Measurements from ENCODE around the gene NTHL1. TPM values are rescaled to one million over a fixed set of nuclear protein-coding genes. Genes with fewer than 3 reads are reported as not detected.

The NTHL1 gene
- total RNA-seq, 4 donors from 2014 or later: 18.8 to 58.4 (median 27.6) TPM

GRCh38 chr16:2090481-2090776, 42.8 kb upstream of the NTHL1 start:
- TF ChIP-seq, protein P1, sequence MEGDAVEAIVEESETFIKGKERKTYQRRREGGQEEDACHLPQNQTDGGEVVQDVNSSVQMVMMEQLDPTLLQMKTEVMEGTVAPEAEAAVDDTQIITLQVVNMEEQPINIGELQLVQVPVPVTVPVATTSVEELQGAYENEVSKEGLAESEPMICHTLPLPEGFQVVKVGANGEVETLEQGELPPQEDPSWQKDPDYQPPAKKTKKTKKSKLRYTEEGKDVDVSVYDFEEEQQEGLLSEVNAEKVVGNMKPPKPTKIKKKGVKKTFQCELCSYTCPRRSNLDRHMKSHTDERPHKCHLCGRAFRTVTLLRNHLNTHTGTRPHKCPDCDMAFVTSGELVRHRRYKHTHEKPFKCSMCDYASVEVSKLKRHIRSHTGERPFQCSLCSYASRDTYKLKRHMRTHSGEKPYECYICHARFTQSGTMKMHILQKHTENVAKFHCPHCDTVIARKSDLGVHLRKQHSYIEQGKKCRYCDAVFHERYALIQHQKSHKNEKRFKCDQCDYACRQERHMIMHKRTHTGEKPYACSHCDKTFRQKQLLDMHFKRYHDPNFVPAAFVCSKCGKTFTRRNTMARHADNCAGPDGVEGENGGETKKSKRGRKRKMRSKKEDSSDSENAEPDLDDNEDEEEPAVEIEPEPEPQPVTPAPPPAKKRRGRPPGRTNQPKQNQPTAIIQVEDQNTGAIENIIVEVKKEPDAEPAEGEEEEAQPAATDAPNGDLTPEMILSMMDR (IDR thresholded peaks at IDR 0.05): no peak
- no peak for TF ChIP-seq POLR2A (IDR thresholded peaks at IDR 0.05)
- Histone ChIP-seq H3K36me3 (no peaks in the 10 kb centered on the region), H3K4me3 (no peak overlapping the region), H3K4me1 (no peaks in the 10 kb centered on the region), H3K27me3 (no peaks in the 10 kb centered on the region), H3K27ac (no peak overlapping the region), H3K9me3 (no peaks in the 10 kb centered on the region)
- no peak for DNase-seq
- intact Hi-C loops (cut with DNase I; ENCODE audit: low total_unique reads): no loop called here

GRCh38 chr16:2089706-2090480, 42.3 kb upstream of the NTHL1 start:
- no peaks in the 10 kb centered on the region for H3K36me3 ChIP-seq
- no peak overlapping the region for H3K27ac ChIP-seq
- H3K4me3 ChIP-seq: no peak overlapping the region
- no peak for DNase-seq
- H3K4me1 ChIP-seq: no peaks in the 10 kb centered on the region
- intact Hi-C loops (cut with DNase I; ENCODE audit: low total_unique reads): no loop called here
- TF ChIP-seq POLR2A (IDR thresholded peaks at IDR 0.05): no peak
- TF ChIP-seq, protein P1 (IDR thresholded peaks at IDR 0.05): no peak
- H3K9me3 ChIP-seq: no peaks in the 10 kb centered on the region
- no peaks in the 10 kb centered on the region for H3K27me3 ChIP-seq

DNA sequence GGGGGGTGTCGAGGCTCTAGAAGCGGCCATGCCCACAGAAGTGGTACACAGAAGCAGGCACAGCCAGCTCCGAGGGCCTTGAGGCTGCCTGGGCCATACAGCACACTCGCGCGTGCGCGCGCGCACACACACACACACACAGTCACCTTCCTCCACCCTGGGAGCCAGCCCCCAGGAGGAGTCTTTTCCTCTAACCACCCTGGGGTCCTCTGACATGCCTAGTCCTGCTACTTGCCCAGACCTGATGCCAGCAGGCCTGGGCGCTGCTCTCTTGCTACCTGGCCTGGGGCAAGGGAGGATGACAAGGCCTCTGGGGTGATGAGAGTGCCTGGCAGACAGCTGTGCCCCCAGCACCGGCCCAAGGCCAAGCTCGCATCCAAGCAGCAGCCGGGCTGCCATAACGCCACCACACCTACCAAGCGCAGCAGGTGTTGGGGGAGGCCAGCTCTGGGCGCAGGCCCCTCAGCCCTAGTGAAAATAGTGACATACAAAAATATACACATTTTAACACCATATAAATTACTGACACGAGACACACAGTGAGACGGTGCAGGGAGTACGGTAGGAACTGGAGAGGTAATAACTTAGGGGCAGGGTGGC, 41.2 kb upstream of the NTHL1 start:
- H3K4me3 ChIP-seq: no peak overlapping the region
- intact Hi-C loops (cut with DNase I; ENCODE audit: low total_unique reads): no loop called here
- no peaks in the 10 kb centered on the region for H3K9me3 ChIP-seq
- no peak for DNase-seq
- no peaks in the 10 kb centered on the region for H3K27me3 ChIP-seq
- no peaks in the 10 kb centered on the region for H3K4me1 ChIP-seq
- no peaks in the 10 kb centered on the region for H3K36me3 ChIP-seq
- TF ChIP-seq, protein P1 (IDR thresholded peaks at IDR 0.05): no peak
- TF ChIP-seq POLR2A (IDR thresholded peaks at IDR 0.05): no peak
- no peak overlapping the region for H3K27ac ChIP-seq

DNA sequence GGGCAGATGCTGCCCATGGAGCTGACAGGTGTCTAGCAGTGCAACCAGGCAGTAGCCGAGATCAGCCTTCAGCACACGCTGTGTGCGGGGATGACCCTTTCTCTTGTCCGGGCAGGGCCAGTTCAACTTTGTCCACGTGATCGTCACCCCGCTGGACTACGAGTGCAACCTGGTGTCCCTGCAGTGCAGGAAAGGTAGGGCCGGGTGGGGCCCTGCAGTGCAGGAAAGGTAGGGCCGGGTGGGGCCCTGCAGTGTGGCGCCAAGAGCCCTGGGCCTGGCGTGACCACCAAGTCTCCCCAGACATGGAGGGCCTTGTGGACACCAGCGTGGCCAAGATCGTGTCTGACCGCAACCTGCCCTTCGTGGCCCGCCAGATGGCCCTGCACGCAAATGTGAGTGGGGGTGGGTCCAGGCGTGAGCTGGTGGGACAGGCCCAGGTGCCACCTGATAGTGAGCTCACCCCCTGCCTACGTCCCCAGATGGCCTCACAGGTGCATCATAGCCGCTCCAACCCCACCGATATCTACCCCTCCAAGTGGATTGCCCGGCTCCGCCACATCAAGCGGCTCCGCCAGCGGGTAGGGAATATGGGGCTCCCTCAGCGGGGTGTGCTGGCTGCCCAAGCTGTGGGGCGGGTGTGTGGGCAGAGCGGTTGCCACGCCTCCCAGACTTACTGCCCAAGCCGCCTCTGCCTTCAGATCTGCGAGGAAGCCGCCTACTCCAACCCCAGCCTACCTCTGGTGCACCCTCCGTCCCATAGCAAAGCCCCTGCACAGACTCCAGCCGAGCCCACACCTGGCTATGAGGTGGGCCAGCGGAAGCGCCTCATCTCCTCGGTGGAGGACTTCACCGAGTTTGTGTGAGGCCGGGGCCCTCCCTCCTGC, 40.4 kb upstream of the NTHL1 start:
- Histone ChIP-seq H3K27me3 (no peaks in the 10 kb centered on the region), H3K9me3 (no peaks in the 10 kb centered on the region), H3K4me1 (no peaks in the 10 kb centered on the region), H3K27ac (no peak overlapping the region), H3K36me3 (no peaks in the 10 kb centered on the region), H3K4me3 (no peak overlapping the region)
- intact Hi-C loops (cut with DNase I; ENCODE audit: low total_unique reads): no loop called here
- TF ChIP-seq POLR2A (IDR thresholded peaks at IDR 0.05): no peak
- TF ChIP-seq, protein P1 (IDR thresholded peaks at IDR 0.05): no peak
- no peak for DNase-seq
